GM19468 (cell line): Measurements from ENCODE around the gene SDHD.
A peak's percentile ranks its signal among the peaks of the same experiment; 100 is the strongest.
"Not testable (repeated sequence)": the region's sequence is repeated elsewhere in the genome, so short reads cannot be mapped to it uniquely, and the experiment has no call there.

Source experiments
- ATAC-seq: cut with Tn5 transposase; IDR thresholded peaks from one replicate; pipeline ENCODE4 v1.9.1; 2021; ENCODE audit warnings: mild to moderate bottlenecking, moderate library complexity, moderate number of reproducible peaks; ENCODE audit not compliant: unreplicated experiment; ENCODE audit errors: extremely low read depth

Gene SDHD

GRCh38 chr11:112086422-112087191 lies at the start of gene SDHD, which contains the start of gene TIMM8B:
SDHD (plus strand) TSS chr11:112086873; CDS start chr11:112086908, 35 bp downstream.
TIMM8B (minus strand) TSS chr11:112086756; CDS start chr11:112086723, 33 bp downstream.
- ATAC-seq, result peak; percentile 78

GRCh38 chr11:112037527-112037926 lies 49.1 kb upstream of the SDHD start:
- ATAC-seq, result no peak

GRCh38 chr11:112042161-112042960 lies 44.3 kb upstream of the SDHD start:
- ATAC-seq, result no peak

GRCh38 chr11:112042961-112043304 lies 43.7 kb upstream of the SDHD start:
- ATAC-seq, result no peak

- ATAC-seq, result no peak
Measured at GRCh38 chr11:112044961-112045360, 41.7 kb upstream of the SDHD start.

- not testable (repeated sequence) for ATAC-seq
Measured at GRCh38 chr11:112046647-112047046, 40.0 kb upstream of the SDHD start.

- ATAC-seq, result not testable (repeated sequence)
Measured at GRCh38 chr11:112048256-112048655, 38.4 kb upstream of the SDHD start.

- ATAC-seq, result no peak
Measured at GRCh38 chr11:112049777-112050176, 36.9 kb upstream of the SDHD start.

GRCh38 chr11:112050721-112051120 lies 36.0 kb upstream of the SDHD start:
- peak; percentile 78 for ATAC-seq

GRCh38 chr11:112051768-112052167 lies 34.9 kb upstream of the SDHD start:
- no peak for ATAC-seq

- no peak for ATAC-seq
Measured at GRCh38 chr11:112057170-112057569, 29.5 kb upstream of the SDHD start.

GRCh38 chr11:112058103-112058502 lies 28.6 kb upstream of the SDHD start:
- ATAC-seq, result no peak

- ATAC-seq, result no peak
Measured at GRCh38 chr11:112062923-112063322, 23.8 kb upstream of the SDHD start.

- ATAC-seq, result peak; percentile 39
Measured at GRCh38 chr11:112073941-112074811, 12.5 kb upstream of the SDHD start, which contains the start of the genes NKAPD1 and PIH1D2. NKAPD1 (plus strand) TSS chr11:112074299; CDS start chr11:112075575, 1,276 bp downstream. PIH1D2 (minus strand) TSS chr11:112074017; CDS start chr11:112073174, 843 bp downstream.

- no peak for ATAC-seq
Measured at GRCh38 chr11:112082729-112083128, 3.9 kb upstream of the SDHD start.

GRCh38 chr11:112085822-112086421 lies 751 bp upstream of the SDHD start:
- peak; percentile 9 for ATAC-seq

GRCh38 chr11:112087212-112087611 lies 539 bp downstream of the SDHD start:
- no peak for ATAC-seq

GRCh38 chr11:112095302-112095701 lies 8.6 kb downstream of the SDHD start:
- not testable (repeated sequence) for ATAC-seq

- no peak for ATAC-seq
Measured at GRCh38 chr11:112096194-112096593, 9.5 kb downstream of the SDHD start.
